HG03575 (cell line): Measurements from ENCODE around the gene CYFIP2.
"Not testable (repeated sequence)": the region's sequence is repeated elsewhere in the genome, so short reads cannot be mapped to it uniquely, and the experiment has no call there.

Experiments used
- ATAC-seq: cut with Tn5 transposase; IDR thresholded peaks from one replicate; pipeline ENCODE4 v1.9.1; 2021; ENCODE audit not compliant: unreplicated experiment, insufficient number of reproducible peaks, low FRiP score; ENCODE audit errors: extremely low read depth

Gene CYFIP2

GRCh38 chr5:157265714-157266285, at the start of gene CYFIP2:
Gene CYFIP2, plus strand, starts transcription at chr5:157266123. Its CDS starts 19,239 bp downstream, at chr5:157285362.
- ATAC-seq = peak; percentile 37

GRCh38 chr5:157216391-157217142, 49.4 kb upstream of the CYFIP2 start:
- ATAC-seq = no peak

- no peak for ATAC-seq
These were observed 48.5 kb upstream of the CYFIP2 start for GRCh38 chr5:157217289-157218024.

DNA sequence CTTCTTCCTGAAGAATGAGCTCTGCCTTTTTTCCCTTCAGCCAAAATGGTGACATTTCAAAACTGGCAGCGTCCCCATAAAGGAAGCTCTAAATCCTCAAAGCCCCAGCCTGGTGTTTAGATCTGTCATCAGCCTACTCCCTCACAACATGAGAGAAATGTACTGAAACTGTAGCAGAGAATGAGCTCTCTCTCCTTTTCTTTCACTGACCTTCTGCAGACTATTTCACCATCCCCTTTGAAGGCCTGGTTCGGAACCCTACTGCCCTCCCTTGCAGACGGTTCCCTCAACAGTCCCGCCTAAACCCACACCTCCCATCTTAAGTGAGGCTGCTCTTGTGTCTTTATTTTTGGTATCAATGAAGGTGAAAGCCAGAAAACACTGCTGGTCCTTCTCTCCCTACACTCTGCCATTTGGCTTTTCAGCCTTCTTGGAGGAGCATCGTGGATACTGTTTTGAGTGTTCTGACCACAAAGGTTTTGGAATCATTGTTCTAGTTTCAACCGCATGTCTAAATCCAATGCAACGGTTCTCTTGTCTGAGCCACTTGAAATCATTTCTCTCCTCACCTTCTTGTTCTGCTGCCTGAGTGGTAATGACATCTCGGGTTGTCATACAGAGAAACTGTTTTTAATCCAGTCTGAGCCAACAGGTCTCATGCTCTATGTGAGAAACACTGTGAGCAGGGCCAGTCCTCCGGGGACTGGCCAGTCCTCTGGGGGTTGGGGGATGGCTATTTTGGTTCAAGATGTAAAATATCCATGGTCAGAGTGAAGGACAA, 46.2 kb upstream of the CYFIP2 start:
- ATAC-seq = peak; percentile 34

GRCh38 chr5:157221959-157222358, 44.0 kb upstream of the CYFIP2 start:
- no peak for ATAC-seq

DNA sequence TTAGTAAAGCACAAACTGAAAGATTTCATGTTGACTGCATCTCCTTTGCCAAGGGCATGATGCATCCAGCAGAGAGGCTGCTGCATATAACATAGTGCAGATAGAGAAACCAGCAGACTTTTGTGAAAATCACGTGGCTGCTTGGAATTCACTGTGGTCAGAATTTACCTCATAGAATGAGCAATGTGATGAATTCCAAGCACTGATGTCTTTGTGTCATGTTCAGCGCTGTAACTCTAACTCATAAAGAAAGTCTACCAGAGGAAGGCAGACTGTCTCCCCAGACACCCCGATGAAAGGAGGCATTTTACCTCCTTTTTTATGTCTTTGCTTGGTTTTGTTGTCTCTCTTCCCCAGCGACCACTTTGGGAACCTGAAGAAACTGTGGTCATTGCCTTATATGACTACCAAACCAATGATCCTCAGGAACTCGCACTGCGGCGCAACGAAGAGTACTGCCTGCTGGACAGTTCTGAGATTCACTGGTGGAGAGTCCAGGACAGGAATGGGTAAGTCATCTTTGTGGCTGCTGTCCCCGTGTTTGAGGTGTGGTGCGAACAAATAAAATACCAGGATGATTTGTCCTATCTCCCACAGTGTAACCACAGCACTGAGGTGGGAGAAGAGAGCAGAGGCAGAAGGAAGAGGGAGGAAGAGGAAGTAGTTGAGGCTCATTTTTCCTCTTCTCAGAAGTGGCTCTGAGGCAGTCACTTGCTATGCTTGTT, 43.3 kb upstream of the CYFIP2 start:
- ATAC-seq = no peak

GRCh38 chr5:157225469-157226422, 40.2 kb upstream of the CYFIP2 start:
- ATAC-seq = no peak

GRCh38 chr5:157230610-157231009, 35.3 kb upstream of the CYFIP2 start:
- no peak for ATAC-seq

DNA sequence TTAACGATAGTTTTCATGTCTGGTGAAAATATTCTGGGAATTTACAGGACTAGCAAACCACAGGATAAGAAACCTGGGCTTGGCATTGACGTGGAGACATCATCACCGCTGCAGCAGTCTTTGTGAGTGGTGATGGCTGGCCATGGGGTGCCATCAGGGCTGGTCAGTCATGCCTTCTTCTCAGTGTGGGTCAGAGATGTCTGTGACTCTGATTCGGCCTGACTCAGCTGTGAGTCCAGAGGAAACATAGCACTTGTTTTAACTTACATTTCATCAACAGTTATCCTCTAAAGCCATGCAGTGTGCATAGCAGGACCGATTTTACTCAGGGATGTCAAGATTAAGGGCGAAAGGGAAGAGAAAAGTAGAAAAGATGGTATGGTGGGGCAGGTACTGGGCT, 33.2 kb upstream of the CYFIP2 start:
- ATAC-seq = no peak

DNA sequence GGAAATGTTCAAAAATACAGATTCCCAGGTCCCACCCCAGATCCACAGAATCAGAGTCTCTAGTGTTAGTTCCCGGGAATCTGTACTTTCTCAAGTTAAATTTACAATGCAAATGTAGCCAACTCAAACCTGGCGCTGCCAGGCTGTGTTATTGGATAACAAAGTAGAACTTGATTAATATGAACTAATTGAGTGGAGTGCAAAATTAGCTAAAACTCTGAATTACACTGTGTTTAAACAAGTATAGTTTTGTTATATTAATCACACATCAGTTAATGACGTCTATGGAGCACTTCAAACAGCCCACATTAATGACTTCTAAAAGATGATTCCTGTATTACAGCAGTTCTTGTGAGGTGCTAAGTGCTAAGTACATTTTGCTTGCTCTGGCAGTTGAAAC, 32.4 kb upstream of the CYFIP2 start:
- ATAC-seq = no peak

DNA sequence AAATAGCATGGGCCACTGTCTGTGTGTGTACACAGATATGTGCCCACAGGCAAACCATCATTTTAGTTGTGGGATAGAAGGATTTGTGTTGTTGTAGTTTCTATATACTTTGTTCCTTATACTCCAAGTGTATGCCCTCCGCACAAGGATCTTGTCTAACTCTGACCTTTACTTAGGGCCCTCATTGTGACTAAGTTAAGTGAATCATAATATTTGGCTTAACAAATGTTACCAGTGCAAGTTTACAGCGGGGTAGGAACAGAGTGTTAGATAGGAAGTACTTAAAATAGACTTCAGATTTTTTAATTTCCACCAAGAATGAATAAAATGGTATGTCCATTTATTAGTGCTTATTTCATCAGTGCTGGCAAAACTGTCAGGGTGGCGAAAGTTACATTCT, 29.5 kb upstream of the CYFIP2 start:
- no peak for ATAC-seq

GRCh38 chr5:157241483-157241882, 24.4 kb upstream of the CYFIP2 start:
- no peak for ATAC-seq

DNA sequence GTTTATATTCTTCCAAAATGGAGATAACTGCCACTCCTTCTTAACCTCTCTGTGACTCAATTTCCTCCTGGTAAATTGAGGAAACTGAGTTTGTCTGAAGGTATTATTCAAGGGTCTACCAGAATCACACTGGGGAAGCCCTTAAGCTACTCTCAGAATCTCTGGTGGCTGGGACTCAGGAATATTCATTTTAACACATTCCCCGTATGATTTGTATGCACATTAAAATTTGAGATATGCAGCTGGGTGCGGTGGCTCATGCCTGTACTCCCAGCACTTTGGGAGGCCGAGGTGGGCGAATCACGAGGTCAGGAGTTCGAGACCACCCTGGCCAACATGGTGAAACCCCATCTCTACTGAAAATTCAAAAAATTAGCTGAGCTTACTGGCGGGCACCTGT, 21.2 kb upstream of the CYFIP2 start:
- not testable (repeated sequence) for ATAC-seq

- no peak for ATAC-seq
These were observed 20.4 kb upstream of the CYFIP2 start for GRCh38 chr5:157245476-157245875.

DNA sequence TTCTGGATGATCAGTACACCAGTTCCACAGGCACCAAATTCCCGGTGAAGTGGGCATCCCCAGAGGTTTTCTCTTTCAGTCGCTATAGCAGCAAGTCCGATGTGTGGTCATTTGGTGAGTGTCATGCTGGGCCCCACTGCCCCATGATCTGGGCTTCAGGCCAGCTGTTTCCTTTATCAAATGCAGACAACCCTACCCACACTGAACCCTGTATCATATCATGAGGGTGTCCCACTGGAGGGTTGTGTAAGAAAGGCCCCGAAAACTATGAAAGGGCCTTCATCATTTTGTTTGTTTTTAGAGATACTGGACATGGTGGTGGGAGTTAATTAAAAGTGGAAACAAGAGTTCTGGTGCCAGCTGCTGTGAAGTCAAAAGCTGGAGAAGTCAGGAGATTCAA, 20.0 kb upstream of the CYFIP2 start:
- ATAC-seq = no peak

DNA sequence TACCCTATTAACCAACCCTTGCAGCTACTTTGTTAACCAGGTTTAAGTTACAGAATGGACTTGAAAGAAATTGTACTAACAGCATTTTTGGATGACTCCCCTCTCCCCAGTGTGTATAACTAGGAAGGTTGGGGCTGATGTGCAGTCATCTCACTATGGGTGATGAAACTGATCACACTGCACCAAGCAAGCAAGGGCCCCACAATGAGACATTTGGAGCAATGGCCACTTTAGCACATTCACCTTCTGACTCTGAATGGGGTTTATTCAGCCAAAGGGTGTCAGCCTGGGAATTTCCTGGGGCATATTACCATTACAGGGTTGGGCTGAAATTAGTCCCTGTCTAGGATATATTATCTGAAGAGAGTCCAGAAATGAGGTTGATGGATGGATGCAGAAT, 18.7 kb upstream of the CYFIP2 start:
- ATAC-seq = no peak

DNA sequence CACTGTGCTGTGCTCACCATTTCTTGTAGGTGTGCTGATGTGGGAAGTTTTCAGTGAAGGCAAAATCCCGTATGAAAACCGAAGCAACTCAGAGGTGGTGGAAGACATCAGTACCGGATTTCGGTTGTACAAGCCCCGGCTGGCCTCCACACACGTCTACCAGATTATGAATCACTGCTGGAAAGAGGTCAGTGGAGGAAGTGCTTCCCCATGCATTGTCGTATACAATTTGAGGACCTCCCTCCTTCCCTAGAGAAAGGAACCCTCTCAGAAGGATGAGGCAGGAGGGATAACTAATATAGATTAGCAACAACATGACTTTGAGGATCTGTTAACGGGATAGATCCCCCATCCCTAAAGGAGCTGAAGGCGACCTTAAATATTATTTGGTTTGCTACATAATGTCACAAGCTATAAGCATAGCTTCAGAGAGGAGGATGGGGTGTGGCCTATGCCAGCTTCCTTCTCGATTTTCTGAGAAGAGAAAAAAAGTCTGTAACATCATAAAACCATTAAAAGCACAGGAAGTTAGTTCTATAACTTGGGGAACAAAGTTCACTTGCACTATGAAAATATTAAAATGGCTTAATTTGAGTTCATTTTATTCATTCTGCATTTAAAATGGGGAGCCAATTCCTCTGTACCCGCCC, 17.0 kb upstream of the CYFIP2 start:
- no peak for ATAC-seq
